Jurkat, Clone E6-1 (cell line): ENCODE measurements around the gene HECW1.
"Not testable (repeated sequence)": the region's sequence is repeated elsewhere in the genome, so short reads cannot be mapped to it uniquely, and the experiment has no call there.

Experiments
- DNase-seq: peaks from one replicate; pipeline ENCODE4 v3.0.0-alpha.2; 2011; ENCODE audit warnings: low read depth, low spot score
- H3K4me3 ChIP-seq: 2 replicates; pipeline ENCODE4 v1.5.1; 2011; ENCODE audit warnings: mild to moderate bottlenecking, low read length, control low read depth, moderate library complexity

Gene HECW1

DNA sequence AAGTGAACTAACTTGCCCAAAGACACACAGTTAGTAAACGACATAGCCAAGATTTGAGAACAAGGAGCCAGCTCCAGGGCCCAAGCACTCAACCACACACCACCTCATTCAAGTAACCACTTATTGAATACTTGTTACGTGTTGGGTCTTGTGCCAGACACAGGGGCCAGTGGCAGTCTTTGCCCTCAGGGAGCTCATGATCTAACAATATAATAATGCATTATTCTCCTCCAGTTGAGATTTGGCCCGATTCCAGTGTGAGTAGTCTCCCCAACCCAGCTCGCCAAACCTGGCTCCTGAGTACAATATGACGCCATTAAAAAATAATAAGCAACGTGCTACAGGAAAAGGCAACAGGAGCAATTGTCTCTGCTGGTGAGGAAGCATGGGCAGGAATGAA lies 456.1 kb downstream of the HECW1 start:
- no peak overlapping the region for H3K4me3 ChIP-seq
- no peak for DNase-seq

DNA sequence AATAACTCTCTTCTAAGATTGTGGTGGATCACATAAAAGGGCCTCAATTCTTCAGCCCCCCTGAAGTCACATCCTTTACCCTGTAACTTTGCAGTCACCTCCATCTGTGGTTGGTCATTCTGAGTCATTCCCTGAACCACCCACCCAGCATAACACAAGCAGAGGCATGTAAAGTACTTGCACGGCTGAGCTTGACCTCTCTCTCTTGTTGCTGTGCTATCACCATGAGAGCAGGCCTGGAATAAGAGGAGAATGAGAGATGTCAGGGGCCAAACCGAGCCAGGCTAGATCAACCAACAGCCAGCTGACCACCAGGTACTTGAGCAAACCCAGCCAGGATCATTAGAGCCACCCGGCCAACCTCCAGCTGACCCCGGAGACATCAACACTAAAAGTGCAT lies 457.0 kb downstream of the HECW1 start:
- no peak overlapping the region for H3K4me3 ChIP-seq
- DNase-seq = no peak

DNA sequence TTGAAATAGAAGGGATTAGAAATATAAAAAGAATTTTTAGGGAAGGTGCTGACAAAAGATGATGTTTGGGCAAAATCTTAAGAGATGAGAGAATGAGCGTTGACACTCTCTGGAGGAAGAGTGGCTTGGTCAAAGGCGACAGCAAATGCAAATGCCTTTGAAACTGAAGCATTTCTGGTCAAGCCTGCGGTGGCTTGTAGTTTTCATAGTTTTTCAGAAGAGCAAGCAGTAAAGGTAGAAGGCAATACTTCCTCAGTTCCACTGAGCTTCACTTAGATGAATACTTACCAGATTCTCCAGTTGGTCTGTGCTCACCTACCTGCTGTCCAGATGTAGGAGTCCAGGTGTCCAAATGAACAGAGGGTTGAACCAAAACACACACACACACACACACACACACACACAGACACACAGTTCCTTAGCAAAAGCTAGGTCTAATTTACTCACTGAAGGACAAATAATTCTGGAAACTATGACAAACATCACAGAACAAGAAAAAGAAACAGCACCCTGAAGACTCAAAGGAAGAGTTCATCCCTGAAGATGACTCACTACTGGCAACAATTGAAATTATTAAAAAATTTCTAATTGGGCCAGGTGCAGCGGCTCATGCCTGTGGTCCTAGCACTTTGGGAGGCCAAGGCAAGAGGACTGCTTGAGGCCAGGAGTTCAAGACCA lies 458.4 kb downstream of the HECW1 start:
- no peak for DNase-seq
- H3K4me3 ChIP-seq = no peak overlapping the region

DNA sequence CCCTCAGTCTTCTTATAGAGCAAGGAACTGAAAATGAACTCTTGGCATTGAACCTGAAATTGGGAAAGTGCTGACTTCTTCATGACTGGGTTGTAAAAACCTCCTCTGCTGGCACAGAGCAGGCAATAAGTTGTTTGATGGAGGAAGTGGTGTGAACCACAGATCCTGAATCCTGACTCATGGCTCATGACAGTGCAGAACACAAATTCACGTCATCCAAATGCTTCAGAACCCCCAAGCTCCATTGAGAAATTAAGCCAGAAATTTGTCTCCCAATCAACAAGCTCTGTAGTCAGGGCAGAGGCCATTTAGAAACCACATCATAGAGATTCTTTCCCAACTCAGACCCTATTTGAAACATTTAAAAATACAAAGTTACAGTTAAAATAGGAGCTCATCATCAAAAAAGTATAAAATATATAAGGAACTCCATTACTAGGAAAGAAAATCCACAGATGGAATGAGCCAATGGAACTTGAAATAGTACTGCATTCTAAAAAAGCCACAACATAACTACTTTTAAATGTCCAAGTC lies 460.1 kb downstream of the HECW1 start:
- peak; percentile 90 for DNase-seq
- no peak overlapping the region for H3K4me3 ChIP-seq

DNA sequence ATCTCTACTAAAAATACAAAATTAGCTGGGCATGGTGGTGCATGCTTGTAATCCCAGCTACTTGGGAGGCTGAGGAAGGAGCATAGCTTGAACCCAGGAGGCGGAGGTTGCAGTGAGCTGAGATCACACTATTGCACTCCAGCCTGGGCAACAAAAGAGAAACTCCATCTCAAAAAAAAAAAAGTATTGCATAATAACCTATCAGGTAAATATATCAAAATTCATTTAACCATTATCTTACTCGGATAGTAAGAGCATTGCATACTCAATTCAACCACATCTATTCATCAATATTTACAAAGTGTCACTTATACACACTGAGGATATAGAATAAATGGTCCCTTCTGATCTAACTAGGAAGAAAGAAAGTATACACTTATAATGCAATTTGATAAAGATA lies 461.4 kb downstream of the HECW1 start:
- not testable (repeated sequence) for H3K4me3 ChIP-seq, DNase-seq

DNA sequence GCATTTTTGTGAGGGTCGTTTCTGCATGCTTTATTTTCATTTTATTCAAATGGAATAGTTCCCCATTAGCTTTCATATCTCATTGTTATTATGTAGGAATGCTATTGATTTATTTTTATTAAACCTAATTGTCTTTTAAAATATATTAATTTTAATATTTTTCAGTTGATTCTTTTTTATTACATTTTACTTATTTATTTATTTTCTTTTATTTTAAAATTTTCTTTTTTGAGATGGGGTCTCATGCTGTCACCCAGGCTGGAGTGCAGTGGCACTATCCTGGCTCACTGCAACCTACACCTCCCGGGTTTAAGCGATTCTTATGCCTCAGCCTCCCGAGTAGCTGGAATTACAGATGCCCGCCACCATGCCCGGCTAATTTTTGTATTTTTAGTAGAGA lies 463.1 kb downstream of the HECW1 start:
- H3K4me3 ChIP-seq = no peak overlapping the region
- DNase-seq = no peak

DNA sequence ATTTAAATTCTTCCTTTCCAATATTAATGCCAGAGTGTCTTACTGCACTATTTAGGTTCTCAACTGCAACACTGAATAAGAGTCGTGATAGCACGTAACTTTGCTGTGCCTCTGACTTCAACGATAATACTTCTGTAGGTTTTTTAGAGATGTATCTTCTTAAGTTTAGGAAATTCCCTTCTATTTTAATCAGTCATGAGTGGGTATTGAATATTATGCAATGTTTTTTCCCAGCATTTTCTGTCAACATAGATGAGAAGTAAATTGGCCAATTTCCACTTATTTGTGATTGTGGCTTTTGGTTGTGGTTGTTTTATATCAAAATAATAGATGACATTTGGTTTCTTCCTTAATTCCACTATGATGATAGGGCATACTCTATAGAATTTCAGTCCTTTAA lies 463.8 kb downstream of the HECW1 start:
- no peak overlapping the region for H3K4me3 ChIP-seq
- no peak for DNase-seq

DNA sequence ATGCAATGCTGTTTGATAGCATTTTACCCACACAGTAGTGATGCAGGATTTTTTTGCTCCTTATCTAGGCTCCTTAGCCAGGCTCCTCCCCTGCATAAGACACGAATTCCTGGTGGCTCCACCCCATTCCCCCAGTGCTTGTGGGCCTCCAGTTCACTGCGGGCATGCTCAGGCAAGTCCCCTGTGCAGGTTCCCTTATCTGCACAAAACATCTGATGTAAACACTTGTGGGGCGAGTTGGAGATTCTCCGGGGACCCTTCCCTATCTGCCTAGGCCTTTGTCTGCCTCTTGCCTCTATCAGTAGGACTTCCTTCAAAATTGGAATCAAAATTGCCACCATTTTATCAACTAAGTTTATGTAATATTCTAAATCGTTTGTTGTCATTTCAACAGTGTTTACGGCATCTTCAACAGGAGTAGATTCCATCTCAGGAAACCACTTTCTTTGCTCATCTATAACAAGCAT lies 465.1 kb downstream of the HECW1 start:
- no peak overlapping the region for H3K4me3 ChIP-seq
- peak; percentile 62 for DNase-seq

DNA sequence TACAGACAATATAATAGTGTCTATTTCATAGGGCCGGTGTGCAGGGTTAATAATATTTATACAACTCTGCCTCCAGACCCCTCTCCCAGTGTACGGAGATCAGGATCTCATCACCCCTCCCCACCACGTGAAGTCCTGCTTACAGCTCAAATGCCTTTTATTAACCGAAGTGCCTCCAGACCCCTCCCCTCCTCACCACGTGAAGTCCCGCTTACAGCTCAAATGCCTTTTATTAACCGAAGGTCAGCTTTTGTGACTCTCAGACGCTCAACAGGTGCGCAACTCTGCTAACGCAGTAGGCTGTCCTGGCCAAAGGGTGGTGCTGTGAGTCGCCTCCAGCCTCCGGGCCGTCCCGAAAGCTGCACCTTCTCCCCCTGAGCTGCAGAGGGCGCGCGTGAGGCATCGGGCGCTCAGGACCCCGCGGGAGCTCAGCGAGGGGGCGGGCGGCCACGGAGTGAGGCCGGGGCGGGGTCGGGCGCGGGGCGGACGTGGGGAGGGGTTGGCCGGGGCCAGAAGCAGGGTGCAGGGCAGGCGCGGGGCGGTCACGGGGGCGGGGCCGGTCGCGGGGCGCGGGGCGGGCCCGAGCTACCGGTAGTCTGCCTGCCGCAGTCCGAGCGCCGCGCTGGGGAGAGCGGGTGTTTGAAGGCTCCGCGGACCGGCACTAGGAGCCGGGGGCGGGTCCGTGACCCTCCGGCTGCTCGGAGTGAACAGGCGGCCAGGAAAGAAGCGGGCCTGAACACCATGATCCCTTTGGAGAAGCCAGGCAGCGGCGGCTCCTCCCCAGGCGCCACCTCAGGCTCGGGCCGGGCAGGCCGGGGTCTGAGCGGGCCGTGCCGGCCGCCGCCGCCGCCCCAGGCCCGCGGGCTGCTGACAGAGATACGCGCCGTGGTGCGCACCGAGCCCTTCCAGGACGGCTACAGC lies 470.3 kb downstream of the HECW1 start, which contains the start of gene STK17A:
Gene STK17A, plus strand, starts transcription at position 606 of the 921 bp plus-strand sequence. Its CDS starts 136 bp downstream, at position 742.
- peak; percentile 84 for DNase-seq
- H3K4me3 ChIP-seq = peak within 1 kb of the TSS; percentile 81

DNA sequence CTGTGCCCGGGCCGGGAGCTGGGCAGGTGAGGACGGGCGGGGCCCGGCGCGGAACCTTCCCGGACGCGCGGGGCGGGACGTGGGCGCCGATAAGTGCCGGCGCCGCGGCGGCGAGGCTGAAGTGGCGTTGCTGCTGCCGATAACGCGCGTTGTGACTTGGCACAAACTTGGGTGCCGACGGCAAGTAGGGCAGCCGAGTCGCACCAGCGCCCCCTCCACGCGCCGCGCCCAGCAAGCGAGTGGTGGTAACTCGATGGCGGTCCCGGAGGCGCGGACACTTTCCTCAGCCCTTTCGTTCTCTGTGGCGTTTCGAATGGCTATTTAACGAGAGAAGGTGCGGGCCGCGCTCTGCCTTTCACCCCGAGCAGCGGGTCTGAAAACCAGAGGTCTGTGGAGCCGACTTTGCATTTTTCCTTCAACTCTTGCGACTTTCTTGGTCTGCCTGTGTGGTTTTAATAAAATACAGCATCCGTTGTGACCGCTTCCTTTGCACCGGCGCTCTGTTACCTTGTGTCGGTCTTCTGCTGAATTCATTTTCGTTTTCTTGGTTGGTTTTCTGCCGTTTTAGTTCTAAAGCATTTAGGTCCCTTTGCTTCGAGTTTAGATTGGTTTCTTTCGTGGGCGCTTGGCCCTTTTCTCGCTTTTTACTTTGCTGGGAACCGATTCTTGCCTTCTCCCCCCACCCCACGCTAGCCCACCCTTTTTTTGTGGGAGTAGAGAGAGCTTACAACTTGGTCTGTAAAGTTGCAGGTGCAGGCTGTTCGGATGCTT lies 471.2 kb downstream of the HECW1 start:
- peak overlapping the region; percentile 81 for H3K4me3 ChIP-seq
- DNase-seq = peak; percentile 81

DNA sequence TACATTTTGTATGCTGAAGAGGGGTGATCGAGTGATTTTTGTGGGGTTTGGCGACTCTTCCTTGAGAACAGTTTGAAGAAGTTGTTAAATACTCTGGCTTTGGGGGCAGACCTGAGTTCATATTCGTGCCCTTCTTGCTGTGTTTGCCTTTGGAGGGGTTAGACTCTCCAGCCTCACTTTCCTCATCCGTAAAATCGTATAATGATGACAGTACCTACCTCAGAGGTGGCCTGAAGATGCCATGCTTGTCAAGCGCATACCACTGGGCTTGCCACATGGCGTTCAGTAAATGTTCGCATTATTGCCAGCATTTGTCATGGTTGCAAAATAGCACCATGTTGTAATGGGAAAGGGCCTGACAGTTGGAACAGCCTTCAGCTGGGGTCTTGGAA lies 471.7 kb downstream of the HECW1 start:
- H3K4me3 ChIP-seq = peak overlapping the region; percentile 81
- no peak for DNase-seq

DNA sequence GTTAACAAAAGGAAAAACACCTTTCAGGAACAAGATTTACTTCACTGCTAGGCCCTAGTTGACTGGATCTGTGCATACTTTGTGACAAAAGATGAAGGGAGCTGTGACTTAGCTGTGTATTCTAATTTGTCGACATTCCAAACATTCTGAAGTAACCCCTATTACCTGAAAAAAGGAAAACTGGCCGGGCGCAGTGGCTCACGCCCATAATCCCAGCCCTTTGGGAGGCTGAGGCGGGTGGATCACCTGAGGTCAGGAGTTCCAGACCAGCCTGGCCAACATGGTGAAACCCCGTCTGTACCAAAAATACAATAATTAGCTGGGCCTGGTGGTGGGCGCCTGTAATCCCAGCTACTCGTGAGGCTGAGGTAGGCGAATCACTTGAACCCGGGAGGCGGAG lies 472.3 kb downstream of the HECW1 start:
- H3K4me3 ChIP-seq = peak overlapping the region; percentile 81
- not testable (repeated sequence) for DNase-seq

DNA sequence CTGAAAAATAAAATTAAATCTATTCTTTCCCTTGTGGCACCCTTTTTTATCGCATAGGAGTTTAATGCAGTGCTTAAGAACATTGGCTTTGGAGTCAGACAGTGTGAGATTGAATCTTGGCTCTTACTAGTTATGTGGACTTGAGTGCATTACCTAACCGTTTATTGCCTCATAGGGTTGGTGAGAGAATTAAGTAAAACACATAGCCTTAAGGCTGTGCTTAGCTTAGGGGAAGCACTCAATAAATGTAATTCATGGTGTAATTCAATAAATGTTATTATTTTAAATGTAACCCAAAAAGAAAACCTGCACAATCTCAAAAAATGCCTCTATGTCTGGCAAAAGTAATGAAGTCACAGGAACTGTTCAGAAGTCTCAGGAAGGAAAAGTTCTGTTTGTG lies 473.1 kb downstream of the HECW1 start:
- no peak overlapping the region for H3K4me3 ChIP-seq
- no peak for DNase-seq

DNA sequence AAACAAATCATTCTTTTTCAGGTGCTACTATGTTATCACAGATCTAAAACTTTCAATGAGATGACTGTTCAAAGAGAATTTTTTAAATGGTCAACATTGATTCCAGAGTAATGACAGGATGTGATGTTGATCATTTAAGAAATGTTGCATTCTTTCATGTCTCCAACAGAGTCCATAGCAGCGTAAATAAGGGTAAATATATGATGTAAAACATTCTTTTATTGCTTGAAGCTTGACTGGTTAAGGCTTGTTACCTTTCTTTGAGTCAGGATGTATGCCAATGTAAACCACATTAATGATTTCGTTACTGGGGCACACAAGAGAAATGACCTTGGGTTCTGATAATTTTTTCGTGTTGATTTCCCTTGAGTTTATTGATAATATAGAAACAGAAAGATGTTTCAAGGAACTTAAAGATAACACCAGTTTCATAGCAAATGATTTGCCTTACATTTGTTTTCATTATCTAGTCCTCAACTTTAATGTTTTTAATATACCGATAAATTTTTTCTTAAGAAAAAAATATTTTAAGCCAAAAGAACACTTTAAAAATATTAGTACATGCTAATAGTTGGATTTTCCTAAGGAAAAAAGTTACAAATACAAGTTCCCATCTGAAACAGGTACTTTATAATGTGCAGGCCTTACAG lies 473.9 kb downstream of the HECW1 start:
- no peak for DNase-seq
- no peak overlapping the region for H3K4me3 ChIP-seq

DNA sequence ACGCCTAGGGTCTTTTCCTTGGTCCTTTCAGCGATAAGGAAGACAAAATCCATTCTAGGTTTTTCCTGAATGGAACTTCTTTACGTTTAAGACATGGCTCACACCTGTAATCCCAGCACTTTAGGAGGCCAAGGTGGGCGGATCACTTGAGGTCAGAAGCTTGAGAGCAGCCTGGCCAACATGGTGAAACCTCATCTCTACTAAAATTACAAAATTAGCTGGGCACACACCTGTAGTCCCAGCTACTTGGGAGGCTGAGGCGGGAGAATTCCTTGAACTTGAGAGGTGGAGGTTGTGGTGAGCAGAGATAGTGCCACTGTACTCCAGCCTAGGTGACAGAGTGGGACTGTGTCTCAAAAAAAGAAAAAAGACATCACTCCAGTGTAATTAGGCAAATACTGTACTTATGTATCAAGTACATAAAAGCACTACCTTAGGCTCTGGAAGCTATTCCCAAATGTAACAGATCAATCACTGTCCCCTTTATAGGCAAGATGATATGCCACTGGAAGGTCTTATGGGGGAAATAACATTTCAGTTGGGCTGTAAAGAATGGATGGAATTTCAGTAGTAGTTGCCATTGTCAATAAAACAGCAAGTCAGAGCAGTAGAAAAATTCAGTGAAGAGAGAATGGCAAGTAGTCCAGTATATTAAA lies 476.2 kb downstream of the HECW1 start:
- DNase-seq = no peak
- no peak overlapping the region for H3K4me3 ChIP-seq

DNA sequence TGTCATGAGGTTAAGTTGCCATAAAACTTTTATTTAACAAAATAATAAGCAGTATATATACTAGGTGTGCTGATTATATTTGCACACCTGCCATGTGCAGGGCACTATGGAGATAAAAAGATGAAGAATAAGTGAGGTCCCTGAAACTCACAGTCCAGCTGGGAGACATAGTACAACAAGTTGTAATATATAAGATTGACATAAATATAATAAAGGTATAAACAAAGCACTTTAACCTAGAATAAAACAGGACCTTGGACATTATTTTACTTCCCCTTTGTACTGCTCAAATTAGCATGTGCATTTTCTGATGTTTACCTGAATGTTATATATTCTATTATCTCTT lies 476.7 kb downstream of the HECW1 start:
- no peak for DNase-seq
- H3K4me3 ChIP-seq = no peak overlapping the region

DNA sequence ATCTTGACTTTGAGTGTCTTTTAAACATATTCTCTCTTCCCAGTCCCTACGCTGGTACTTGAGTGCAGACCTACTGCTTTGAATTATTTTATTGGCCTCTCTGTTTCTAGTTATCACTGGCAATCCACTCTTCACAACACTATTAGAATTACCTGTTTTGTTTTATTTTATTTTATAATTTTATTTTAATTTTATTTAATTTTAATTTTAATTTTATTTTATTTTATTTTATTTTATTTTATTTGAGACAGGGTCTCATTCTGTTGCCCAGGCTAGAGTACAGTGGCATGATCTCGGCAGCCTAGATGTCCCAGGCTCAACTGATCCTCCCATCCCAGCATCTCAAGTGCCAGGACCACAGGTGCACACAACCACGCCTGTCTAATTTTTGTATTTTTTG lies 477.3 kb downstream of the HECW1 start:
- DNase-seq = no peak
- H3K4me3 ChIP-seq = no peak overlapping the region

DNA sequence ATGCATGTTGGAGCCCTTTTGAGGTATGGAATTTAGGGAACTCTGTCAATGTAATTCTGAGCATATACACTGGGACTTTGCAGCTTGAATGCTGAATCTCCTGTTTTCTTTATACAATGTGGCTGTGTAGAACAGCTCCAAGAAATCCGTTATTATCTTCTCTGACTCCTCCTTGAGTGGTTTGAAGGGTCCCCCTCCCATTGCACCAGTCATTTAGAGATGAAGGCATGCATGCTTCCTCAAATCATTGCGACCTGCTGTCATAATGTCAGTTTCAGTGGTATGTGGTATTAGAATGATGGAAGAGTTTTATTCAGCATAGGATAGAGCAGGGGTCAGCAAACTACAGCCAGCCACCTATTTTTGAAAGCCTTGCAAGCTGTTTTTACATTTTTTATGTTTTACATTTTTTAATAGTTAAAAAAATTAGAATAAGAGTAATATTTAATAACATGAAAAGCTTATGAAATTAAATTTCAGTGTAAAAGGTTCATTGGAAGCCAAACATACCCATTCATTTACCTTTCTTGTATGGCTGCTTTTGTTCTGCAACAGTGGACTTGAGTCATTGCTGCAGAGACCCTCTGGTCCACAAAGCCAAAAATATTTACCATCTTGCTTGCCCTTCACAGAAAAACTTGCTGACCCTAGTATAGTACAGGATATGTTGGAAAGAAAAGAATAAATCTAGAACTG lies 478.6 kb downstream of the HECW1 start:
- DNase-seq = no peak
- no peak overlapping the region for H3K4me3 ChIP-seq
